ENCODE results near the gene HS3ST5.

HS3ST5 gene

DNA sequence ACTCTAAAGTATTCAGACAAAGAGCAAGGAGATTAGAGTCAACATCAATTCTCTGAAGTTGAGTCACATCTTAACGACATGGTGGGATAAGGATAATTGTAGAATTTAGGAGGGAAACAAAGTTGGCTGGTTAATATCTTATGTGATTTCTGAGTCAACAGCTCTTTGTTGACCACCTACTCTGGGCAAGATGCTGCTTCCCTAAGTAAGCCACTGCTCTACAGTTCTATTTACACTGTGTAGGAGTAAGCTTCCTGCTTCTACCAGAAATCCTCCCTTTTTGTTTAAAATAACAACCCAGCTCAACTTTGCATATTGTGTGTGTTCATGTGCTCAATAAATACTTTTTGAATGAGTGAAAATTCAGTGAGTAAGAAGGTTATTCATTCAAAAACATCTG lies 3.1 kb downstream of the HS3ST5 start:
- TF ChIP-seq SIN3A (IDR thresholded peaks at IDR 0.05; ENCODE audit: borderline replicate concordance, insufficient read depth, low read length) (peak; percentile 48; the same call in 1 of the 2 replicates), TAF1 (IDR thresholded peaks at IDR 0.05; ENCODE audit: borderline replicate concordance, insufficient read depth, low read length) (no peak), POLR2AphosphoS5 (IDR thresholded peaks at IDR 0.05; ENCODE audit: low read depth, low read length) (no peak; the same call in 1 of the 2 replicates), FOXP2 (optimal IDR thresholded peaks at IDR 0.05; ENCODE audit: borderline replicate concordance, extremely low read depth, extremely low read length, insufficient read depth) (no peak)
- TF ChIP-seq, protein P1, sequence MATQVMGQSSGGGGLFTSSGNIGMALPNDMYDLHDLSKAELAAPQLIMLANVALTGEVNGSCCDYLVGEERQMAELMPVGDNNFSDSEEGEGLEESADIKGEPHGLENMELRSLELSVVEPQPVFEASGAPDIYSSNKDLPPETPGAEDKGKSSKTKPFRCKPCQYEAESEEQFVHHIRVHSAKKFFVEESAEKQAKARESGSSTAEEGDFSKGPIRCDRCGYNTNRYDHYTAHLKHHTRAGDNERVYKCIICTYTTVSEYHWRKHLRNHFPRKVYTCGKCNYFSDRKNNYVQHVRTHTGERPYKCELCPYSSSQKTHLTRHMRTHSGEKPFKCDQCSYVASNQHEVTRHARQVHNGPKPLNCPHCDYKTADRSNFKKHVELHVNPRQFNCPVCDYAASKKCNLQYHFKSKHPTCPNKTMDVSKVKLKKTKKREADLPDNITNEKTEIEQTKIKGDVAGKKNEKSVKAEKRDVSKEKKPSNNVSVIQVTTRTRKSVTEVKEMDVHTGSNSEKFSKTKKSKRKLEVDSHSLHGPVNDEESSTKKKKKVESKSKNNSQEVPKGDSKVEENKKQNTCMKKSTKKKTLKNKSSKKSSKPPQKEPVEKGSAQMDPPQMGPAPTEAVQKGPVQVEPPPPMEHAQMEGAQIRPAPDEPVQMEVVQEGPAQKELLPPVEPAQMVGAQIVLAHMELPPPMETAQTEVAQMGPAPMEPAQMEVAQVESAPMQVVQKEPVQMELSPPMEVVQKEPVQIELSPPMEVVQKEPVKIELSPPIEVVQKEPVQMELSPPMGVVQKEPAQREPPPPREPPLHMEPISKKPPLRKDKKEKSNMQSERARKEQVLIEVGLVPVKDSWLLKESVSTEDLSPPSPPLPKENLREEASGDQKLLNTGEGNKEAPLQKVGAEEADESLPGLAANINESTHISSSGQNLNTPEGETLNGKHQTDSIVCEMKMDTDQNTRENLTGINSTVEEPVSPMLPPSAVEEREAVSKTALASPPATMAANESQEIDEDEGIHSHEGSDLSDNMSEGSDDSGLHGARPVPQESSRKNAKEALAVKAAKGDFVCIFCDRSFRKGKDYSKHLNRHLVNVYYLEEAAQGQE (IDR thresholded peaks at IDR 0.05; ENCODE audit: insufficient read depth in 1 of 2, low read depth in 2 of 2, low read length in 2 of 2), result no peak

DNA sequence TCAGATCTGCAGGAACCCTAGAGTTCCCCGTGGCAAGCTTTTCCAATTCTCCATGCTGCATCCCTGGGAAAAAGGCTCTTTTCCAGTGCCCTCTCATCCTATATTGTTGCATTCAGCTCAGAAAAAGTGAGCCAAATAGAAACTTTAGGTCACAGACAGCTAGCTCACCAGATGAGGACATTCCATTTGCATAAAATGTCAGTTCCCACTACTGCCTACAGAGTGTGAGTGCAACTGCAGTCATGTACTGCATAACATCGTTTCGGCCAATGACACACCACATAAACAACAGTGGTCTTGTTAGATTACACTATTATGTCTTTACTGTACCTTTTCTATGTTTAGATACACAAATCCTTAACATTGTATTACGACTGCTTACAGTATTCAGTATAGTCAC lies 8.6 kb downstream of the HS3ST5 start:
- TF ChIP-seq TAF1 (IDR thresholded peaks at IDR 0.05; ENCODE audit: borderline replicate concordance, insufficient read depth, low read length), result no peak
- no peak for TF ChIP-seq FOXP2 (optimal IDR thresholded peaks at IDR 0.05; ENCODE audit: borderline replicate concordance, extremely low read depth, extremely low read length, insufficient read depth)
- TF ChIP-seq, protein P1 (IDR thresholded peaks at IDR 0.05; ENCODE audit: insufficient read depth in 1 of 2, low read depth in 2 of 2, low read length in 2 of 2), result no peak
- TF ChIP-seq POLR2AphosphoS5 (IDR thresholded peaks at IDR 0.05; ENCODE audit: low read depth, low read length), result no peak
- TF ChIP-seq SIN3A (IDR thresholded peaks at IDR 0.05; ENCODE audit: borderline replicate concordance, insufficient read depth, low read length), result no peak

DNA sequence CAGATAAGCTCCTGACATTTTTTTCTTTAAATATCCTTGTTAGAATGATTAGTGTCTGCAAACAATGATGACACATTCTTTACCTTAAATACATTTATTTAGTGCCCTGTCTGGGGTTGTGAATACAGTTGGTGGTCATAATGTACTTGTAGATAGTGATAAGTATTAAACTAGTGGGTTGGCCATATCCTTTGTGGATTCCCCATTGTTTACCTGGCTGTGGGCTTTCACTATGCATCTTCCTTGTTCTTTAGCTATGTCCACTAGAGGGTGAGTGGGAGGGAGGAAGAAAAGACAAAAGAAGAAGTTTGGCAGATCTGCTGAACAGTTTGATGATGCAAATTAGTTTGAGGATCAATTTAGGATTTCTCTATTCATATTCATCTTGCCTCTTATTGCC lies 15.7 kb downstream of the HS3ST5 start:
- no peak for TF ChIP-seq TAF1 (IDR thresholded peaks at IDR 0.05; ENCODE audit: borderline replicate concordance, insufficient read depth, low read length)
- no peak for TF ChIP-seq SIN3A (IDR thresholded peaks at IDR 0.05; ENCODE audit: borderline replicate concordance, insufficient read depth, low read length)
- TF ChIP-seq FOXP2 (optimal IDR thresholded peaks at IDR 0.05; ENCODE audit: borderline replicate concordance, extremely low read depth, extremely low read length, insufficient read depth), result no peak
- no peak for TF ChIP-seq POLR2AphosphoS5 (IDR thresholded peaks at IDR 0.05; ENCODE audit: low read depth, low read length)
- TF ChIP-seq, protein P1 (IDR thresholded peaks at IDR 0.05; ENCODE audit: insufficient read depth in 1 of 2, low read depth in 2 of 2, low read length in 2 of 2), result no peak

DNA sequence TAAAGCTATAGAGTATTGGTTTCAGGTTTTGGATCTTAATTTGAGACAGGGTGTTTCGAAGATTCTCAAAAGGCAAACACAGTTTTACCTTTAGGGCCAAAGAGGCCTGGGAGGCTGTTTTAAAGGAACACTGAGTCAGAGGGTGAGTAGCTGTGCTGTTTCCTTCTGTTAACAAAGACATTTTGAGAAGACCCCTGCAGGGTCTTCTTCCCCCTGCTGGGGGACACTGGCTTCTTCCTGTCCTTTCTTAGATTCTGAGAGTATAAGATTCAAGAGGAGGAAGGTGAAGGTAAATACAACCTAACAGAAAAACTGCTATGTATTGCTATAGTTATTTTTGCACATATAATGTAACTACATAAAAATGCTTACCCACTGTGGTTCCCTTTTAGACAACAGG lies 19.0 kb downstream of the HS3ST5 start:
- TF ChIP-seq FOXP2 (optimal IDR thresholded peaks at IDR 0.05; ENCODE audit: borderline replicate concordance, extremely low read depth, extremely low read length, insufficient read depth) (no peak), TAF1 (IDR thresholded peaks at IDR 0.05; ENCODE audit: borderline replicate concordance, insufficient read depth, low read length) (no peak), POLR2AphosphoS5 (IDR thresholded peaks at IDR 0.05; ENCODE audit: low read depth, low read length) (no peak), SIN3A (IDR thresholded peaks at IDR 0.05; ENCODE audit: borderline replicate concordance, insufficient read depth, low read length) (no peak)

DNA sequence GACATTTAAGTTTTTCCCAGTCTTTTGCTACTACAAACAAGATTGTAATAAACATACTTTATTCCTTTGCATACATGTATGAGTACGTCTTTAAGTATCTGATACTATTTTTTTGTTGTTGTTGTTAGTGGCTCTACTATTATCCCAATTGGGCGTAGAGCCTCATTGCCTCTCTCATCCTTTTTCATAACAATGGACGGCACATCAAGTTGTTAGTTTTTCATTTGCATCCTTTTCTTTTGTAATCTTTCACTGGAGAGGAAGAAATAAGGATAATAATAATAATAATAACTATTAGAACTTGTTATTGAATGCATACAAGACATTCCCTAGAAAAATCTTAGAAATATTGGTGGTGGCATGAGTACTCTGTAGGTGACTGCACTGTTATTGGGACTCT lies 23.1 kb downstream of the HS3ST5 start:
- TF ChIP-seq TAF1 (IDR thresholded peaks at IDR 0.05; ENCODE audit: borderline replicate concordance, insufficient read depth, low read length) (no peak), POLR2AphosphoS5 (IDR thresholded peaks at IDR 0.05; ENCODE audit: low read depth, low read length) (no peak), FOXP2 (optimal IDR thresholded peaks at IDR 0.05; ENCODE audit: borderline replicate concordance, extremely low read depth, extremely low read length, insufficient read depth) (no peak), SIN3A (IDR thresholded peaks at IDR 0.05; ENCODE audit: borderline replicate concordance, insufficient read depth, low read length) (no peak)
- TF ChIP-seq, protein P1 (IDR thresholded peaks at IDR 0.05; ENCODE audit: insufficient read depth in 1 of 2, low read depth in 2 of 2, low read length in 2 of 2), result no peak

Data from PFSK-1 (cell line).